Esophagus muscularis mucosa (tissue), 3 donors: ENCODE results near the gene PCDH10.

Experiments
- POLR2A ChIP-seq: fragments of 450-650 bp; IDR thresholded peaks from one replicate; pipeline ENCODE4 v1.6.1; 2017; ENCODE audit warnings: antibody characterized with exemption, moderate library complexity, mild to moderate bottlenecking, low read depth
- TF ChIP-seq, protein P1 (sequence below), 3 experiments: fragments of 200-600 bp in 2 of 3; fragments of 450-650 bp in 1 of 3; sonication (generic) in 2 of 3; IDR thresholded peaks; one replicate each; pipeline ENCODE4 v1.5.1; 2017 to 2019; ENCODE audit warnings: antibody characterized with exemption in 3 of 3, mild to moderate bottlenecking in 2 of 3, moderate library complexity in 1 of 3

DNA sequence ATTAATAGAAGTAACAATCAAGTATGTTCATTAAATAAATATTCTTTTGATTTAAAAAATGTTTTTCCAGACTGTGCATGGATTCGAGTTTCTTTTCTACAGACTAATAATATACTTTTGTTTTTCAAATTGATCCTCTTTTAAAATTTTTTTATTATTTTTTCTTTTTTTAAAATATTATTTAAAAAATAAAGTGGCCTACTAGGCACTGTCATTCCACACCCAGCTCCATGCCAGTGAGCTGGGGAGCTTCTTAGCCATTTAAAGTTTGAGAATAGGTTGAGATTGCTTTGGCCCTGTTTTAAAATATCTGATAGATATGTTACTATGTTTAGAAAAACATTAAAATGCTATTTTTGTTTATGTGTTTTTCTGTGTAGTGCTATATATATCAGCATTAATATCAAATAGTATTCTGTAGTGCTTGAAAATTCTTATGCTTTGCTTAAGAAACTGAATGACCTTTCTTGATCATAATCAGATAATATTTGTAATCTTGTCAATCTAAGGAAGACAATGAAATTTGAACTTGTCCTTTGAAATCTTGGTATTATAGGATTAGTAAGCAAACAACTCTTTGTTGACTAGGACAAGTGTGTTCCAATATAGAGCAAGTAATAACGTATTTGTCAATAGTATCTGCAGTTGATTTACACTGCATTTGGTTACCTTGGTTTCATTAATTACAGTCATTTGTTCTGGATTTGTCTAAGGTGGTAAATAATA, 12.6 kb downstream of the PCDH10 start:
- TF ChIP-seq, protein P1, sequence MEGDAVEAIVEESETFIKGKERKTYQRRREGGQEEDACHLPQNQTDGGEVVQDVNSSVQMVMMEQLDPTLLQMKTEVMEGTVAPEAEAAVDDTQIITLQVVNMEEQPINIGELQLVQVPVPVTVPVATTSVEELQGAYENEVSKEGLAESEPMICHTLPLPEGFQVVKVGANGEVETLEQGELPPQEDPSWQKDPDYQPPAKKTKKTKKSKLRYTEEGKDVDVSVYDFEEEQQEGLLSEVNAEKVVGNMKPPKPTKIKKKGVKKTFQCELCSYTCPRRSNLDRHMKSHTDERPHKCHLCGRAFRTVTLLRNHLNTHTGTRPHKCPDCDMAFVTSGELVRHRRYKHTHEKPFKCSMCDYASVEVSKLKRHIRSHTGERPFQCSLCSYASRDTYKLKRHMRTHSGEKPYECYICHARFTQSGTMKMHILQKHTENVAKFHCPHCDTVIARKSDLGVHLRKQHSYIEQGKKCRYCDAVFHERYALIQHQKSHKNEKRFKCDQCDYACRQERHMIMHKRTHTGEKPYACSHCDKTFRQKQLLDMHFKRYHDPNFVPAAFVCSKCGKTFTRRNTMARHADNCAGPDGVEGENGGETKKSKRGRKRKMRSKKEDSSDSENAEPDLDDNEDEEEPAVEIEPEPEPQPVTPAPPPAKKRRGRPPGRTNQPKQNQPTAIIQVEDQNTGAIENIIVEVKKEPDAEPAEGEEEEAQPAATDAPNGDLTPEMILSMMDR (IDR thresholded peaks at IDR 0.05), result no peak
- no peak for TF ChIP-seq POLR2A
